ENCODE data around the gene CAMTA1.

The CAMTA1 gene

DNA sequence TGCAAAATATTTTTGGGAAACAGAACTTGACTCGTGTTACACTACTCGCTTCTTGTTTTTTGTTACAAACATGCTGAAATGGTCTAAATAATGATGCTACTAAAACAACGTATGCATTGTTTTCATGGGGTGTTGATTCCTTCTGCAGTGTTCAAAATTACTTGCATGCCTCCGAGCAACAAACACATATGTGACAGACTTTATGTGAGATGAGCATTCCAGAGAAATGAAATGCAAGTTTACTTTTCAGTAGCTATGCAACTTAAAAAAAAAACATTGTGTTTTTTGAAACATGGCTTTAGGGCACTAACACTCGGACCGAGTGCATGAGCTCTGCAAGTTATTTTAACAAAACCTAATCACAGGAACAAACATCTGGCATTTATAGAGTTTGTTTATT, 84.8 kb downstream of the CAMTA1 start:
- Histone ChIP-seq H3K9me3 (ENCODE audit: low read length) (no peaks in the 10 kb centered on the region), H3K27me3 (ENCODE audit: control insufficient read depth in 1 of 2, insufficient read depth in 2 of 2, low read length in 2 of 2) (no peaks in the 10 kb centered on the region), H3K27ac (ENCODE audit: low read depth, low read length) (no peak overlapping the region), H3K9ac (ENCODE audit: low read length) (no peak overlapping the region), H3K4me1 (ENCODE audit: insufficient read depth, low read length) (peaks cover 8% of the 10 kb centered on the region), H3K36me3 (ENCODE audit: insufficient read depth, low read length) (peaks cover 12% of the 10 kb centered on the region), H3K4me3 (ENCODE audit: low read depth in 1 of 2, low read length in 2 of 2) (no peak overlapping the region)

- H3K36me3 ChIP-seq (ENCODE audit: insufficient read depth, low read length) = peaks cover 12% of the 10 kb centered on the region
- no peak overlapping the region for H3K4me3 ChIP-seq (ENCODE audit: low read depth in 1 of 2, low read length in 2 of 2)
- H3K4me1 ChIP-seq (ENCODE audit: insufficient read depth, low read length) = peaks cover 8% of the 10 kb centered on the region
- H3K27ac ChIP-seq (ENCODE audit: low read depth, low read length) = no peak overlapping the region
- no peaks in the 10 kb centered on the region for H3K27me3 ChIP-seq (ENCODE audit: control insufficient read depth in 1 of 2, insufficient read depth in 2 of 2, low read length in 2 of 2)
- no peaks in the 10 kb centered on the region for H3K9me3 ChIP-seq (ENCODE audit: low read length)
- no peak overlapping the region for H3K9ac ChIP-seq (ENCODE audit: low read length)
Observed at GRCh38 chr1:6870571-6870970, 85.3 kb downstream of the CAMTA1 start.

DNA sequence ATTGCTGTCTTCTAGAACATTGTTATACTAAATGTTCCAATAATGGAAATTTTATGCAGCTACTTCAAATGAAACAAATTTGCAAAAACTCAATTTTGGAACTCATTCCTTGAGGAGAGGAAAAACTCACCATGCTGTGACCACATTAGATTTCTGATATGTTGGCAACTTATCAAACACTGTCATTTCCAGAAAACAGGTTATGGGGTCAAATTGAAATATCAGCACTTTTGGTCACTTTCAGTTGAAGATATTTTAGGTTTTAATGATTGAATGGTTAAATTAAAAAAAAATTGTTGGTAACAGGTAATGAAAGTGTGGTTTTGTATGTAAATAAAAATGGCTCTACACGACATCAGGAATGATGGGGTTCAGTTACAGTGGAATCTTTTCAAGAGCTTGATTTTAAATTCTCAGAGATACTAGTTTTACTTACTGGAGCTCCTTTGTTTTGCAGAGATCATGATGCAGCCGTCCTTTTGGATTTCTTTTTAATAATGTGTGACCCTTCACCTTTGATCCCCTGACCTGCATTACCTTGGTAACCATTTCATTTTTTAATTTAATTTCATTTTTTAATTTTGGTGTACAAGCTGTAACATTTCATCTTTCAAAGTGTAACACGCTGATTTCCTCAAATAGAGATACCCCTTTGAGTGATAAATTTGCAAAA, 86.2 kb downstream of the CAMTA1 start:
- Histone ChIP-seq H3K36me3 (ENCODE audit: insufficient read depth, low read length) (peaks cover 12% of the 10 kb centered on the region), H3K9ac (ENCODE audit: low read length) (no peak overlapping the region), H3K27ac (ENCODE audit: low read depth, low read length) (no peak overlapping the region), H3K9me3 (ENCODE audit: low read length) (no peaks in the 10 kb centered on the region), H3K27me3 (ENCODE audit: control insufficient read depth in 1 of 2, insufficient read depth in 2 of 2, low read length in 2 of 2) (no peaks in the 10 kb centered on the region), H3K4me3 (ENCODE audit: low read depth in 1 of 2, low read length in 2 of 2) (no peak overlapping the region), H3K4me1 (ENCODE audit: insufficient read depth, low read length) (peaks cover 8% of the 10 kb centered on the region)

DNA sequence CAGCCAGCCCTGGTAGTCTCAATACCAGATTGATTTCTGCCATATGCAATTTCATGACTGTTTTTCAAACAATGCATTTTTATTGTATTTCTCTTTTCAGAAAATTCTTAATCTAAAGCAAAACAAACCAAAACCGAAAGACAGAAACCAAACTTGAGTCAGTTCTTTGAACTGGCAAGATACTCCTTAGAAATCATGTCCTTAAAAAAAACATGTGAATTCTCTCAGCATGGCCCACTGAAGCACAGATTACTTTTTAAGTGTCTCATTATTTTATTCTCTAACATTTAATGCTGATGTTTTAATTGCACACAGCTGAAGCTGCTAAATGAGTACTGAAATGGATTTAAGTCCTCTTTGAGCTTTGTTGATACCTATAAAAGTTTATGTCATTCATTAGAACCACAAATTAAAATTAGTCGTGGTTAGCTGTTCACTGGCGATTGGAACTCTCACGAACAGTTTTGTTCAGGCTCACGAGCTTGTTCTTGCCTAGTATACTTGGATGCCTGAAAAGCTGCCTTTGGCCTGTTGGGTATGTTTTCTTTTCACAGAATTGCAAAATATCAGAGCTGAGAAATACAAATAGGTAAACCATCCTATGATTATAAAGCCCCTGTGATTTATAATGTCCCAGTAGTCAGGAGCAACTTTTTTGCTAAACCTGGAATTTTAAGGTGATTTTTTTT, 87.5 kb downstream of the CAMTA1 start:
- no peaks in the 10 kb centered on the region for H3K9me3 ChIP-seq (ENCODE audit: low read length)
- no peak overlapping the region for H3K27ac ChIP-seq (ENCODE audit: low read depth, low read length)
- H3K4me3 ChIP-seq (ENCODE audit: low read depth in 1 of 2, low read length in 2 of 2) = no peak overlapping the region
- H3K36me3 ChIP-seq (ENCODE audit: insufficient read depth, low read length) = peaks cover 12% of the 10 kb centered on the region
- H3K4me1 ChIP-seq (ENCODE audit: insufficient read depth, low read length) = peaks cover 8% of the 10 kb centered on the region
- no peak overlapping the region for H3K9ac ChIP-seq (ENCODE audit: low read length)
- H3K27me3 ChIP-seq (ENCODE audit: control insufficient read depth in 1 of 2, insufficient read depth in 2 of 2, low read length in 2 of 2) = no peaks in the 10 kb centered on the region

DNA sequence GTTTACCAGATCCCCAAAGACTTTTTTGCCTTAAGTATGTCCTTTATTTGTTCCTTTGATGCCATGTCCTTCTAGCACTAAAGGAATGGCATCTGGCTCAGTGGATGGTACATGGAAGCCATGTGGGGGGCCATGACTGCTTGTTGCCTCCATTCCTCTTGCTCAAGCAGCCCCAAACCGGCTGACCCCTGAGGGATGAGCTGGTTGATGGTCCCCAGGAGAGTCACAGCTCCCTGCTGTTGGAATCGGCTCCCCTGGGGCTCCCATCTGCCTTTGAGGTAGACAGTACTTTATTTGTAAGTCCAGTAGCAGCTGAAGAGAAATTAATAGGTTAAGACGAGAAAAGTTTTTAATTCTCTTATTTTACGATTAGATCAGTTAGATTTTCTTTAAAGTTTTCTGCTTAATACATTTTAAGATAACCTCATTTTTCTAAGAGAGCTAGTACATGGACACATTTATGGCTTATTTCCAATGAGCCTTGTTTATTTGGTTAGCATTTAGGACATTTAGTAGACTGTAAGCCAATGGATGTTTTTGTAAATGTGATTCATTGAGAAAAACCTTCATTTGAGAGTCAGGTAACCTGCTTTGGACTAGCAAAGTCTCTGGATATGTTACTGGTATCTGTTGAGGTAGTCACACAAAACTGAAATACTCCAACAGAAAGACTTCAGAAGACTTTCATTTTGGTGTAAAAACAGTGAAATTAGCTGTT, 88.2 kb downstream of the CAMTA1 start:
- H3K27ac ChIP-seq (ENCODE audit: low read depth, low read length) = no peak overlapping the region
- no peaks in the 10 kb centered on the region for H3K27me3 ChIP-seq (ENCODE audit: control insufficient read depth in 1 of 2, insufficient read depth in 2 of 2, low read length in 2 of 2)
- H3K9ac ChIP-seq (ENCODE audit: low read length) = no peak overlapping the region
- H3K36me3 ChIP-seq (ENCODE audit: insufficient read depth, low read length) = peaks cover 12% of the 10 kb centered on the region
- peaks cover 8% of the 10 kb centered on the region for H3K4me1 ChIP-seq (ENCODE audit: insufficient read depth, low read length)
- no peaks in the 10 kb centered on the region for H3K9me3 ChIP-seq (ENCODE audit: low read length)
- H3K4me3 ChIP-seq (ENCODE audit: low read depth in 1 of 2, low read length in 2 of 2) = no peak overlapping the region

GRCh38 chr1:6874298-6874697, 89.0 kb downstream of the CAMTA1 start:
- no peaks in the 10 kb centered on the region for H3K9me3 ChIP-seq (ENCODE audit: low read length)
- H3K36me3 ChIP-seq (ENCODE audit: insufficient read depth, low read length) = peaks cover 12% of the 10 kb centered on the region
- no peaks in the 10 kb centered on the region for H3K27me3 ChIP-seq (ENCODE audit: control insufficient read depth in 1 of 2, insufficient read depth in 2 of 2, low read length in 2 of 2)
- H3K4me1 ChIP-seq (ENCODE audit: insufficient read depth, low read length) = no peaks in the 10 kb centered on the region
- no peak overlapping the region for H3K9ac ChIP-seq (ENCODE audit: low read length)
- no peak overlapping the region for H3K4me3 ChIP-seq (ENCODE audit: low read depth in 1 of 2, low read length in 2 of 2)
- H3K27ac ChIP-seq (ENCODE audit: low read depth, low read length) = no peak overlapping the region

DNA sequence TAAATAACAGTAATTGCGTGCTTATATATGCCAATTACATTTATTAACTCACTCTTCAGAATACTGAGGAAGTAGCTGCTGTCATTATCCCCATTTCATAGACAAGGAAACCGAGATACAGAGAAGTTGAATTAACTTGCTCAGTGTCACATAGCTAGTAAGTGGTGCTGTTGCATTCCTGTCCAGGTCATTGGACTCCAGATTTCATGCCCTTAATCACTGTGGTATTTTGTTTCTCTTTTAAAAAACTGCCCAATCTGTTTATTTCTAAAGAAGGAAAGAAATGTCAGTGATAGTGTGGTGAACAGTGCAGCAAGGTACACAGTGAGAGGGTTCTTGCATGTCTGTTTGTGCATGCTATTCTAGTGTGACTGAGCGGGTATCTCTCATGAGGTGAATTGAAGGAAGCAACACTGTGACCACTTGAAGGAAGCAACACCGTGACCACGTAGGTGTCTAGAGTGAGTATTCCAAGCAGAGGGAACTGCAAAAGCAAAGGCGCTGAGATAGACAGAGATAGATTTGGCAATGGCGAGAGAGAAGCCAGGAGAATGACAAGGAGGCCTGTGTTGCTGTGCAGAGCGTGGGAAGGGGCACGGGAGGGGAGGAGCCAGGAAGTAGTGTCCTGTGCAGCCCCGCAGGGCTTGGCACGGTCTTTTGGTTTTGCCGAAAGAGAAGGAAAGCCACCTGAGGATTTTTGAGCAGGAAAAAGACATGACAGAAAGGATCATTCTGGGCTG, 95.9 kb downstream of the CAMTA1 start:
- Histone ChIP-seq H3K4me3 (ENCODE audit: low read depth in 1 of 2, low read length in 2 of 2) (no peak overlapping the region), H3K9me3 (ENCODE audit: low read length) (no peaks in the 10 kb centered on the region), H3K9ac (ENCODE audit: low read length) (no peak overlapping the region), H3K36me3 (ENCODE audit: insufficient read depth, low read length) (no peaks in the 10 kb centered on the region), H3K27ac (ENCODE audit: low read depth, low read length) (no peak overlapping the region), H3K27me3 (ENCODE audit: control insufficient read depth in 1 of 2, insufficient read depth in 2 of 2, low read length in 2 of 2) (no peaks in the 10 kb centered on the region), H3K4me1 (ENCODE audit: insufficient read depth, low read length) (no peaks in the 10 kb centered on the region)

DNA sequence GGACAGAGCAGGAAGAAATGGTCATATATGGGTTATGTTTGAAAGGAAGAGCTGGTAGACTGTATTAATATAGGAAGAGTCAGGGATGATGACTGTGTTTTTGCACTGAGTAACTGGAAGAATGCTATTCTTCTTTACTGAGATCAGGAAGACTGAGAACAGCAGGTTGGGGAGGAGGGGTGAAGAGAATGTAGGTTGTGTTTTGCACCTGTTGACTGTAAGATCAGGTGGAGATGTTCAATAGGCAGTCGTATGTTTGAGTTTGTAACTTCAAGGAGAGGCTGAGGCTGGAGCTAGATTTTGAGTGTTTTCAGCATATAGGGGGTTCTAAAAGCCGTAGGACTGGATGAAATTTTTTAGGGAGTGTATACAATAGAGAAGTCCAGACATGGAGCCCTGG, 97.2 kb downstream of the CAMTA1 start:
- H3K9me3 ChIP-seq (ENCODE audit: low read length) = no peaks in the 10 kb centered on the region
- no peaks in the 10 kb centered on the region for H3K36me3 ChIP-seq (ENCODE audit: insufficient read depth, low read length)
- no peak overlapping the region for H3K4me3 ChIP-seq (ENCODE audit: low read depth in 1 of 2, low read length in 2 of 2)
- no peaks in the 10 kb centered on the region for H3K27me3 ChIP-seq (ENCODE audit: control insufficient read depth in 1 of 2, insufficient read depth in 2 of 2, low read length in 2 of 2)
- H3K27ac ChIP-seq (ENCODE audit: low read depth, low read length) = no peak overlapping the region
- no peak overlapping the region for H3K9ac ChIP-seq (ENCODE audit: low read length)
- H3K4me1 ChIP-seq (ENCODE audit: insufficient read depth, low read length) = no peaks in the 10 kb centered on the region

DNA sequence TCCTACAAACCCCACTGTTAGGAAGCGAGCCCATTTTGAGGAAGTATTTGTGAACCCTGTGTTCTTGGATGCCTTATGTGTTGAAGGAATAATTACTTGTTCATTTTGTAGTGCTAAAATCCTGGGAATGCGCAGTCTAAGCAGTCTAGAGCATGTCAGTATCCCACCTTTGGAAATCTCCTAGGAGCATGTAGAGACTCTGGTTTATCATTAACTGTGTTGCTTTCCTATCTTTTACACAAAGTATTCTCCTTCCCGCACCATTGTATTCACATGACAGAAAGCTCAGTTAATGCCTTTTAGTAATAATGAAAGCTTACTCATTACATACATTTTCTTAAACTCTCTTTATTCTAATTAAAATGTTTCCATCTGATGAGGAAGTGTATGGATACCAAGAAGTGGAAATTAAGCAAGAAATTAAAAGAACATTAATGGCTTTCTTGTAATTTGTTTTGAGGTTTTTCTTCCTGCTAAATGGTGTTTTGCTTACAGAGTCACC, 99.4 kb downstream of the CAMTA1 start:
- H3K4me3 ChIP-seq (ENCODE audit: low read depth in 1 of 2, low read length in 2 of 2) = no peak overlapping the region
- H3K9me3 ChIP-seq (ENCODE audit: low read length) = no peaks in the 10 kb centered on the region
- H3K27ac ChIP-seq (ENCODE audit: low read depth, low read length) = no peak overlapping the region
- no peaks in the 10 kb centered on the region for H3K27me3 ChIP-seq (ENCODE audit: control insufficient read depth in 1 of 2, insufficient read depth in 2 of 2, low read length in 2 of 2)
- no peak overlapping the region for H3K9ac ChIP-seq (ENCODE audit: low read length)
- peaks cover under 1% of the 10 kb centered on the region for H3K4me1 ChIP-seq (ENCODE audit: insufficient read depth, low read length)
- H3K36me3 ChIP-seq (ENCODE audit: insufficient read depth, low read length) = peaks cover 6% of the 10 kb centered on the region

GRCh38 chr1:6885426-6885825, 100.2 kb downstream of the CAMTA1 start:
- Histone ChIP-seq H3K4me1 (ENCODE audit: insufficient read depth, low read length) (peaks cover 6% of the 10 kb centered on the region), H3K27me3 (ENCODE audit: control insufficient read depth in 1 of 2, insufficient read depth in 2 of 2, low read length in 2 of 2) (no peaks in the 10 kb centered on the region), H3K9me3 (ENCODE audit: low read length) (no peaks in the 10 kb centered on the region), H3K4me3 (ENCODE audit: low read depth in 1 of 2, low read length in 2 of 2) (no peak overlapping the region), H3K36me3 (ENCODE audit: insufficient read depth, low read length) (peaks cover 6% of the 10 kb centered on the region), H3K9ac (ENCODE audit: low read length) (no peak overlapping the region), H3K27ac (ENCODE audit: low read depth, low read length) (no peak overlapping the region)

DNA sequence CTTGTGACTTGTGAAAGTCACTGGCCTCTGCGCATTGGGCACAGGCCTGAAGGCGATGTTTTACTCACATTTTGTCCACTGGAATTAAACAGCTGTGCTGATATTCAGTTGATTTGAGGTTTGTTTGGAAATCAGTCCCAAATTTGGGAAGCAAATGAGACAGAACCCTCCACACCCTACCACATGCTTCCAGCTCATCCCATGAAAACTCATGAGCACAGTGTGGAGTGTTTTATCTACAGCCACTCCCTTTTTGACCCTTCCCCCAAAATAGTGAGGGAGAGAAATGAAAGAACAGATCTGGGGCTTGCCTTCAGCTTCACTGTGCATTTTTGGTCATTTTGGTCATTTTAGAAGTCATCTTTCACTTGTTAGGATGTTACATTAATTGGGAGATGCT, 101.3 kb downstream of the CAMTA1 start:
- H3K4me1 ChIP-seq (ENCODE audit: insufficient read depth, low read length) = peaks cover 6% of the 10 kb centered on the region
- H3K9me3 ChIP-seq (ENCODE audit: low read length) = no peaks in the 10 kb centered on the region
- H3K4me3 ChIP-seq (ENCODE audit: low read depth in 1 of 2, low read length in 2 of 2) = no peak overlapping the region
- peaks cover 6% of the 10 kb centered on the region for H3K36me3 ChIP-seq (ENCODE audit: insufficient read depth, low read length)
- H3K27ac ChIP-seq (ENCODE audit: low read depth, low read length) = no peak overlapping the region
- no peaks in the 10 kb centered on the region for H3K27me3 ChIP-seq (ENCODE audit: control insufficient read depth in 1 of 2, insufficient read depth in 2 of 2, low read length in 2 of 2)
- H3K9ac ChIP-seq (ENCODE audit: low read length) = no peak overlapping the region

Data from muscle layer of colon (tissue), 2 donors.